Heart right ventricle (tissue), 16 donors: ENCODE measurements around the gene SCGB1C2. TPM values are rescaled to one million over a fixed set of nuclear protein-coding genes. Genes with fewer than 3 reads are reported as not detected.

Experiments used
- ATAC-seq, 8 donors: fragments of 200-7000 bp; cut with Tn5 transposase; one replicate each; pipeline ENCODE4 v1.9.1; 2020; ENCODE audit warnings: mild to moderate bottlenecking in 8 of 8, moderate library complexity in 8 of 8, moderate number of reproducible peaks in 1 of 8
- DNase-seq, 2 donors: peaks; one replicate each; pipeline ENCODE4 v3.0.0-alpha.2; 2020
- H3K27ac ChIP-seq, 10 donors: fragments of 200-600 bp; sonication (generic) in 2 of 10; one replicate each; pipeline versions ENCODE4 v1.5.0 to v1.8.0; 2020 to 2022; ENCODE audit warnings: mild to moderate bottlenecking in 3 of 10
- H3K27me3 ChIP-seq, 7 donors: fragments of 200-600 bp; one replicate each; pipeline ENCODE4 v1.8.0; 2021 to 2022; ENCODE audit warnings: mild to moderate bottlenecking in 2 of 7
- H3K36me3 ChIP-seq, 9 donors: fragments of 200-600 bp; sonication (generic) in 1 of 9; one replicate each; pipeline versions ENCODE4 v1.5.0 to v1.8.0; 2020 to 2022; ENCODE audit warnings: mild to moderate bottlenecking in 2 of 9
- H3K4me1 ChIP-seq, 9 donors: fragments of 200-600 bp; sonication (generic) in 1 of 9; one replicate each; pipeline versions ENCODE4 v1.5.0 to v1.8.0; 2020 to 2022; ENCODE audit warnings: mild to moderate bottlenecking in 4 of 9
- H3K4me3 ChIP-seq, 10 donors: fragments of 200-600 bp; sonication (generic) in 2 of 10; one replicate each; pipeline versions ENCODE4 v1.5.0 to v1.8.0; 2020 to 2022; ENCODE audit warnings: mild to moderate bottlenecking in 7 of 10, moderate library complexity in 2 of 10
- H3K9me3 ChIP-seq, 11 donors: fragments of 200-600 bp in 10 of 11; sonication (generic) in 2 of 11; one replicate each; pipeline versions ENCODE4 v1.5.0 to v1.8.0; 2013 to 2022; ENCODE audit warnings: mild to moderate bottlenecking in 2 of 11, control low read depth in 1 of 11, moderate library complexity in 1 of 11
- WGBS, 2 donors: extraction: QIAGEN DNeasy Blood & Tissue Kit; methylation state at CpG; one replicate each; pipeline ENCODE4 v1.1.7; 2013; ENCODE audit warnings: inconsistent platforms in 1 of 2; 5-methylcytosine and 5-hydroxymethylcytosine counted together
- intact Hi-C, 10 donors: fragments of 100-400 bp; cut with DNase I; formaldehyde crosslinking; loops; one replicate each; pipeline versions ENCODE4 v1.11.1 to v1.14.2; 2022
- polyA plus RNA-seq, 2 donors: library from polyadenylated mRNA; stranded (reverse); fragments of 200-250 nt; gene quantifications; one replicate each; pipeline ENCODE4 v1.2.3, GENCODE V29; 2013
- total RNA-seq, 10 donors: library from RNA; stranded (reverse); fragmentation: NEBNext Ultra II Directional in 3 of 10; extraction: Animal tissue kit (Norgen Biotek cat#: 25700) in 3 of 10; gene quantifications; one replicate each; pipeline versions ENCODE4 v1.2.1 to v1.2.4, GENCODE V29; 2021 to 2023
- TF ChIP-seq, protein P1 (sequence below), 9 donors: fragments of 200-600 bp; sonication (generic) in 2 of 9; IDR thresholded peaks; one replicate each; pipeline versions ENCODE4 v1.5.0 to v1.8.0; 2021 to 2022; ENCODE audit warnings: antibody characterized with exemption in 9 of 9, mild to moderate bottlenecking in 5 of 9, moderate library complexity in 1 of 9
- donor health status: Arrhythmogenic right ventricular cardiomyopathy.
- donor health status: ischemic (EF 13 %, LVEDD 7.1; RV severe dilation, severe dysfunction).
- donor health status: healthy with polysubstance abuse.
- donor health status: DM: no; HTN: yes; CAD: no.
- donor health status: DM: no; HTN: no; CAD: no.
- donor health status: ischemic (EF 25% LVEDD 6.9; RV normal size, moderate dysfunction).
- donor health status: ischemic (EF 25% LVEDD 5.7; RV mildly dilated, moderate dysfunction).
- donor health status: healthy.
- donor health status: DM: yes; HTN: yes; CAD: no.
- donor health status: Ischemic cardiomyopathy.
- donor health status: ischemic (EF 35%, LVEDD 5.7; RV mildly dilated, moderate dysfunction).
- donor health status: nonischemic (EF 11% LVEDD 7.7; RV severe dilation, severe dysfunction).
- donor health status: DM: yes; HTN: yes; CAD: no.
- donor health status: PGD.
- donor health status: ischemic (EF 29% LVEDD 5.4; RV normal size, mild dysfunction).
- donor health status: nonischemic (EF 23%, LVEDD 6.1; RV moderate dilation, normal function).

The SCGB1C2 gene
- total and polyA plus RNA-seq, 12 donors: not detected

DNA sequence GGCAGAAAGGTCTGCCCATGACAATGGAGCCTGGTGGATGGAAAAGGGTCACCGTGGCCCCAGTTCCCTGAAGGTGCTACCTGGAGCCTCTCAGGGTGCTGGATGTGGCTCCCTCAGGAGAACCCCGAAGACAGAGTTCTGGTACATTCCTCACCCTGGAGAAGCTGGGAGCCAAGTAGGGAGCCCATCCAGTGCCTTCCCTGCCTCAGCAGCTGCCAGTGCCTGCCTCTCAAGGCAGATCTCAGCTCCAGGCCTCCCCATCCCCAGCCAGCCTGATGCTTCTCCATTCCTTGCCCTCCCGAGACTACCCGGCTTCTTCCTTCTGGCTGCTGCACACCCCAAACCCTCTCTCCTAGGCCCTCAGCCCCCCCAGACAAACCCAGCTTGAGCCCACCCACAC is 20.5 kb downstream of the SCGB1C2 start:
- Histone ChIP-seq H3K4me1 (no peaks in the 10 kb centered on the region), H3K9me3 (no peaks in the 10 kb centered on the region), H3K4me3 (no peak overlapping the region), H3K27ac (no peak overlapping the region), H3K36me3 (peaks cover 0 to 71% (median 0%) of the 10 kb centered on the region in 9 donors), H3K27me3 (no peaks in the 10 kb centered on the region)
- ATAC-seq (no peak), DNase-seq (no peak)
- WGBS, 2 donors: 94 to 98% methylated on average over 4 of the region's 4 CpGs
- TF ChIP-seq, protein P1, sequence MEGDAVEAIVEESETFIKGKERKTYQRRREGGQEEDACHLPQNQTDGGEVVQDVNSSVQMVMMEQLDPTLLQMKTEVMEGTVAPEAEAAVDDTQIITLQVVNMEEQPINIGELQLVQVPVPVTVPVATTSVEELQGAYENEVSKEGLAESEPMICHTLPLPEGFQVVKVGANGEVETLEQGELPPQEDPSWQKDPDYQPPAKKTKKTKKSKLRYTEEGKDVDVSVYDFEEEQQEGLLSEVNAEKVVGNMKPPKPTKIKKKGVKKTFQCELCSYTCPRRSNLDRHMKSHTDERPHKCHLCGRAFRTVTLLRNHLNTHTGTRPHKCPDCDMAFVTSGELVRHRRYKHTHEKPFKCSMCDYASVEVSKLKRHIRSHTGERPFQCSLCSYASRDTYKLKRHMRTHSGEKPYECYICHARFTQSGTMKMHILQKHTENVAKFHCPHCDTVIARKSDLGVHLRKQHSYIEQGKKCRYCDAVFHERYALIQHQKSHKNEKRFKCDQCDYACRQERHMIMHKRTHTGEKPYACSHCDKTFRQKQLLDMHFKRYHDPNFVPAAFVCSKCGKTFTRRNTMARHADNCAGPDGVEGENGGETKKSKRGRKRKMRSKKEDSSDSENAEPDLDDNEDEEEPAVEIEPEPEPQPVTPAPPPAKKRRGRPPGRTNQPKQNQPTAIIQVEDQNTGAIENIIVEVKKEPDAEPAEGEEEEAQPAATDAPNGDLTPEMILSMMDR (IDR thresholded peaks at IDR 0.05): no peak
- intact Hi-C loops: loop anchor here in 1 of 10 donors (5.0 kb wide), 1 partner anchor 154 kb away; no protein-coding TSS in a partner anchor

DNA sequence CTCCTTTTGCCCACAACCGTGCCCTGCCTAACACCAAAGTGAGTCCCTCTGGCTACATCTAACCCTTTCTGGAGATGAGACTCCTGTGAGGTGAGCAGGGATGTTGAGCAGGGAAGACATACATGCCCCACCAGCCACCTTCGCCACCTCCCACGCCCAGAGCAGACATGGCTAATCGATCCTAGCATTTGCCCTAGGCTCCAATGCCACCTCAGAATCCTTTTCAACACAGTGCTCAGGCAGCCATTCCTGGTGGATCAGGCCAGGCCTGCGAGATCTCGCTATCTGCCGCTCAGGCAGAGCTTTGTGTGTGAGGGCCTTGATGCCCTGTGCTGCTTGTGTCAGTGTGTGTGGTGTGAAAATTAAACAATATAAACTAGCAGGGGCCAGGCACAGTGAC is 21.0 kb downstream of the SCGB1C2 start:
- 93 to 98% methylated on average over 7 of the region's 7 CpGs for WGBS, 2 donors
- TF ChIP-seq, protein P1 (IDR thresholded peaks at IDR 0.05): no peak

DNA sequence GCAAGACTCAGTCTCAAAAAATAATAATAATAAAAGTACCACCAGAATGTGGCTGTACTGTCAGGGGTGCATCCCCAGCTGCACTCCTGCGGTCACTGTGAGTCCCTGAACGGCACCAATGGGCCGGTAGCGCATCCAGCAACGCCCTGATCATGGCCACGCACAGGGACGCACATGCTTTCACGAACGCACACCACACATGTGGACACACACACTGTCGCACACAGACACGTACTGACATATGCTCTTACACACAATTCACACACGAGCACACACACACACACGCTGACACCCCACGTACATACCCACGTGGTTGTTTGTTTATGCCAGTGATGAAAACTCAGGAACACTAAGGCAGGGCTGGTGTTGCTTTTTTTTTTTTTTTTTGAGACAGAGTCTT is 22.2 kb downstream of the SCGB1C2 start:
- Histone ChIP-seq H3K27me3 (no peaks in the 10 kb centered on the region), H3K27ac (no peak overlapping the region), H3K4me3 (no peak overlapping the region), H3K36me3 (peaks cover 0 to 64% (median 0%) of the 10 kb centered on the region in 9 donors), H3K9me3 (no peaks in the 10 kb centered on the region), H3K4me1 (peaks cover 0 to 1% (median 0%) of the 10 kb centered on the region in 9 donors)
- intact Hi-C loops: loop anchor here in 6 of 10 donors (5.0 kb wide), 2 partner anchors 153 to 228 kb away; no protein-coding TSS in a partner anchor
- ATAC-seq (no peak), DNase-seq (no peak)
- TF ChIP-seq, protein P1 (IDR thresholded peaks at IDR 0.05): no peak
- WGBS, 2 donors: 94 to 97% methylated on average over 15 of the region's 15 CpGs

More for the DNA sequence above, 21.0 kb downstream of the SCGB1C2 start:
- DNase-seq: no peak
- H3K4me3 ChIP-seq: no peak overlapping the region
- H3K36me3 ChIP-seq: peaks cover 0 to 70% (median 0%) of the 10 kb centered on the region in 9 donors
- no peaks in the 10 kb centered on the region for H3K27me3 ChIP-seq
- intact Hi-C loops: loop anchor here in 1 of 10 donors (5.0 kb wide), 1 partner anchor 154 kb away; no protein-coding TSS in a partner anchor
- H3K4me1 ChIP-seq: no peaks in the 10 kb centered on the region
- no peaks in the 10 kb centered on the region for H3K9me3 ChIP-seq
- ATAC-seq: no peak
- no peak overlapping the region for H3K27ac ChIP-seq

DNA sequence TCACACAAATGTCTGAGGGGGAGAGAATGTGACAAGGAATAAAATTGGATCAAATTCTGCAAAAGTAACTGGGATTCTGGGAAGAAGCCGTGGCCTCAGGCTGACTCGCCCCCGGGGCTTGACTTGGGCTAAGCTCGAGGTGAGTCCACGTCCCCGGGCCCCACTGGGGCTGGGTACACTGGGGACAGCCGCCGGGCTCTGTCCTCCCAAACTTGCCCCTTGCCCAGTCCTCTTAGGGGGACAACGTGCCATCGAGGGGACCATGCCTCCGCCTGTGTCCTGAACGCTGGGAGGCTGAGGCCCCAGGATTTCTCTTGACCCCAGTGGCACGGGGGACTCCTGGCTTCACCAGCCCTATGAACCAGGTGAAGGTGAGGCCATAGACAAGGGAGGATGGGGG is 23.0 kb downstream of the SCGB1C2 start:
- TF ChIP-seq, protein P1 (IDR thresholded peaks at IDR 0.05): no peak
- peaks cover 0 to 57% (median 0%) of the 10 kb centered on the region in 9 donors for H3K36me3 ChIP-seq
- no peak overlapping the region for H3K4me3 ChIP-seq
- WGBS, 2 donors: 92% methylated on average over 13 of the region's 13 CpGs
- no peaks in the 10 kb centered on the region for H3K9me3 ChIP-seq
- ATAC-seq: no peak
- intact Hi-C loops: loop anchor here in 6 of 10 donors (5.0 kb wide), 1 partner anchor 227 kb away; no protein-coding TSS in a partner anchor
- DNase-seq: no peak
- H3K27me3 ChIP-seq: no peaks in the 10 kb centered on the region
- peaks cover 0 to 4% (median 0%) of the 10 kb centered on the region in 9 donors for H3K4me1 ChIP-seq
- H3K27ac ChIP-seq: no peak overlapping the region
